Measurements from ENCODE around the gene PHPT1. TPM values are rescaled to one million over a fixed set of nuclear protein-coding genes. Genes with fewer than 3 reads are reported as not detected.

Gene PHPT1
- total RNA-seq, 5 donors from 2014 or later (not counting 1 experiment from before 2014, with no cell fraction given) = 23.3 to 56.8 (median 43.5) TPM

DNA sequence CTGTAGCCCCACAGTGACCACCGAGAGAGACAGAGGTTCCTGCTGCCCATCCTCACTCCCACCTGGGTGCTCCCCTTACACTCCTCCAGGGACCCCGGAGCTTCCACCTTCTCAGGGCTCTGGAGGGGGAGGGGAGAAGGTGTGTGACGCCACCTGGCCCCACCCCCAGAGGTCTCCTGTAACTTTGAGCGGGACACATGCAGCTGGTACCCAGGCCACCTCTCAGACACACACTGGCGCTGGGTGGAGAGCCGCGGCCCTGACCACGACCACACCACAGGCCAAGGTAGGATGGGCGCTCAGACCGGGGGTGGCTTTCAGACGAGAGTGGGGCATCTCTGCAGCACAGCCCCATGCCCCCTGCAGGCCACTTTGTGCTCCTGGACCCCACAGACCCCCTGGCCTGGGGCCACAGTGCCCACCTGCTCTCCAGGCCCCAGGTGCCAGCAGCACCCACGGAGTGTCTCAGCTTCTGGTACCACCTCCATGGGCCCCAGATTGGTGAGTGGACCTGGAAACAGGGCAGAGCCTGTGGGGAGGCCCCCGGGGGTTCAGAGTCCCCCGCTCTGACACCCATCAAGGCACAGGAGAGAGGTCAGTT is 7.4 kb downstream of the PHPT1 start:
- H3K36me3 ChIP-seq (ENCODE audit: control insufficient read depth in 2 of 2, extremely low read depth in 1 of 2, insufficient read depth in 1 of 2, low read length in 1 of 2) = peaks cover 8 to 11% of the 10 kb centered on the region in 2 donors
- DNase-seq = no peak
- WGBS (ENCODE audit: insufficient coverage) = 64% methylated on average over 12 of the region's 14 CpGs
- no peaks in the 10 kb centered on the region for H3K27me3 ChIP-seq (replicated peaks in 1 of 2; ENCODE audit: control insufficient read depth in 2 of 2, extremely low read depth in 1 of 2, insufficient read depth in 2 of 2, low read length in 1 of 2)
- H3K4me1 ChIP-seq (ENCODE audit: control insufficient read depth in 1 of 2, extremely low read depth in 1 of 2, insufficient read depth in 2 of 2, low read length in 2 of 2) = peaks cover 0 to 2% of the 10 kb centered on the region in 2 experiments
- no peaks in the 10 kb centered on the region for H3K9me3 Mint-ChIP-seq
- POLR2A ChIA-PET = no interaction called here
- no peak overlapping the region for H3K4me3 Mint-ChIP-seq
- no peaks in the 10 kb centered on the region for H3K4me1 Mint-ChIP-seq
- no peak overlapping the region for H3K27ac ChIP-seq (ENCODE audit: low read length)
- no peak overlapping the region for H3K4me3 ChIP-seq (ENCODE audit: control insufficient read depth in 1 of 2, extremely low read depth in 1 of 2, low read length in 1 of 2)
- no peaks in the 10 kb centered on the region for H3K27me3 Mint-ChIP-seq
- no peaks in the 10 kb centered on the region for H3K36me3 Mint-ChIP-seq
- CTCF ChIA-PET = no interaction called here
- H3K27ac Mint-ChIP-seq = no peak overlapping the region
- no peak for ATAC-seq (replicated peaks in 1 of 4)
- H3K9me3 ChIP-seq = no peaks in the 10 kb centered on the region

DNA sequence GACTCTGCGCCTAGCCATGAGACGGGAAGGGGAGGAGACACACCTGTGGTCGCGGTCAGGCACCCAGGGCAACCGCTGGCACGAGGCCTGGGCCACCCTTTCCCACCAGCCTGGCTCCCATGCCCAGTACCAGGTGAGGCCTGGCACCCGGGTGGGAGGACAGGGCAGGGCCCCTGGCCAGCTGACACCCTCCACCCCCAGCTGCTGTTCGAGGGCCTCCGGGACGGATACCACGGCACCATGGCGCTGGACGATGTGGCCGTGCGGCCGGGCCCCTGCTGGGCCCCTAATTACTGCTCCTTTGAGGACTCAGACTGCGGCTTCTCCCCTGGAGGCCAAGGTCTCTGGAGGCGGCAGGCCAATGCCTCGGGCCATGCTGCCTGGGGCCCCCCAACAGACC is 8.0 kb downstream of the PHPT1 start:
- Histone ChIP-seq H3K27ac (ENCODE audit: low read length) (no peak overlapping the region), H3K4me3 (ENCODE audit: control insufficient read depth in 1 of 2, extremely low read depth in 1 of 2, low read length in 1 of 2) (no peak overlapping the region), H3K4me1 (ENCODE audit: control insufficient read depth in 1 of 2, extremely low read depth in 1 of 2, insufficient read depth in 2 of 2, low read length in 2 of 2) (peaks cover 0 to 2% of the 10 kb centered on the region in 2 experiments), H3K36me3 (ENCODE audit: control insufficient read depth in 2 of 2, extremely low read depth in 1 of 2, insufficient read depth in 1 of 2, low read length in 1 of 2) (peaks cover 13% of the 10 kb centered on the region in 2 donors), H3K9me3 (no peaks in the 10 kb centered on the region), H3K27me3 (replicated peaks in 1 of 2; ENCODE audit: control insufficient read depth in 2 of 2, extremely low read depth in 1 of 2, insufficient read depth in 2 of 2, low read length in 1 of 2) (no peaks in the 10 kb centered on the region)
- DNase-seq = no peak
- ATAC-seq (replicated peaks in 1 of 4) = no peak
- Mint-ChIP-seq H3K36me3 (no peaks in the 10 kb centered on the region), H3K4me1 (no peaks in the 10 kb centered on the region), H3K4me3 (no peak overlapping the region), H3K9me3 (no peaks in the 10 kb centered on the region), H3K27me3 (no peaks in the 10 kb centered on the region), H3K27ac (no peak overlapping the region)
- ChIA-PET POLR2A (no interaction called here), CTCF (no interaction called here)
- WGBS (ENCODE audit: insufficient coverage) = 89% methylated on average over 14 of the region's 19 CpGs

DNA sequence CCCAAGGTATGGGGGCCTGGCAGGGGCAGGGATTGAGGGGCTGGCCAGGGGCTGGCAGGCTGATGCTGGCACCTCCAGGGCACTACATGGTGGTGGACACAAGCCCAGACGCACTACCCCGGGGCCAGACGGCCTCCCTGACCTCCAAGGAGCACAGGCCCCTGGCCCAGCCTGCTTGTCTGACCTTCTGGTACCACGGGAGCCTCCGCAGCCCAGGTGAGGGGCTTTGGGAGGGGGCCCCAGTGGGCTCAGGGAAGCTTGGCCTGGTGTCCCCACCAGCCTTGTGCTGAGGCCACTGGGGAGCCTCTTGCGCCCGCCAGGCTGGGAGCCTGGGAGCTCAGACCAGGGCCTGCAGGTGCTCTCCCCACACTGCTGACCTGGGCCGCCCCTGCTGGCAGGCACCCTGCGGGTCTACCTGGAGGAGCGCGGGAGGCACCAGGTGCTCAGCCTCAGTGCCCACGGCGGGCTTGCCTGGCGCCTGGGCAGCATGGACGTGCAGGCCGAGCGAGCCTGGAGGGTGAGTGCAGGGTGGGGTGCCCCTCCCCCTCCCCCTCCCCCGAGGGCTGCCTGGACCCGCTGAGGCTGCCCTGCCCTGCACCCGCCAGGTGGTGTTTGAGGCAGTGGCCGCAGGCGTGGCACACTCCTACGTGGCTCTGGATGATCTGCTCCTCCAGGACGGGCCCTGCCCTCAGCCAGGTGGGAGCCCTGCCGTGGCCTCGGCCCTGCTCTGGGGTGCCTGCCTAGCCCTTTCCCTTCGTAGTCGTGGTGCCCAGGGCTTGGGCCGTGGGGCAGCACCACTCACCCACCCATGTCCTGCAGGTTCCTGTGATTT is 8.6 kb downstream of the PHPT1 start:
- Histone ChIP-seq H3K4me3 (ENCODE audit: control insufficient read depth in 1 of 2, extremely low read depth in 1 of 2, low read length in 1 of 2) (no peak overlapping the region), H3K4me1 (ENCODE audit: control insufficient read depth in 1 of 2, extremely low read depth in 1 of 2, insufficient read depth in 2 of 2, low read length in 2 of 2) (peaks cover 0 to 2% of the 10 kb centered on the region in 2 experiments), H3K36me3 (ENCODE audit: control insufficient read depth in 2 of 2, extremely low read depth in 1 of 2, insufficient read depth in 1 of 2, low read length in 1 of 2) (peaks cover 16 to 19% of the 10 kb centered on the region in 2 donors), H3K27me3 (replicated peaks in 1 of 2; ENCODE audit: control insufficient read depth in 2 of 2, extremely low read depth in 1 of 2, insufficient read depth in 2 of 2, low read length in 1 of 2) (no peaks in the 10 kb centered on the region), H3K27ac (ENCODE audit: low read length) (no peak overlapping the region), H3K9me3 (no peaks in the 10 kb centered on the region)
- Mint-ChIP-seq H3K9me3 (no peaks in the 10 kb centered on the region), H3K4me1 (no peaks in the 10 kb centered on the region), H3K4me3 (no peak overlapping the region), H3K27ac (no peak overlapping the region), H3K36me3 (peaks cover 3% of the 10 kb centered on the region), H3K27me3 (no peaks in the 10 kb centered on the region)
- ChIA-PET POLR2A (no interaction called here), CTCF (no interaction called here)
- ATAC-seq (replicated peaks in 1 of 4) = peak in 1 of 4 experiments; percentile 17
- 96% methylated on average over 12 of the region's 29 CpGs for WGBS (ENCODE audit: insufficient coverage)
- DNase-seq = peak in 1 of 35 experiments; percentile 24

DNA sequence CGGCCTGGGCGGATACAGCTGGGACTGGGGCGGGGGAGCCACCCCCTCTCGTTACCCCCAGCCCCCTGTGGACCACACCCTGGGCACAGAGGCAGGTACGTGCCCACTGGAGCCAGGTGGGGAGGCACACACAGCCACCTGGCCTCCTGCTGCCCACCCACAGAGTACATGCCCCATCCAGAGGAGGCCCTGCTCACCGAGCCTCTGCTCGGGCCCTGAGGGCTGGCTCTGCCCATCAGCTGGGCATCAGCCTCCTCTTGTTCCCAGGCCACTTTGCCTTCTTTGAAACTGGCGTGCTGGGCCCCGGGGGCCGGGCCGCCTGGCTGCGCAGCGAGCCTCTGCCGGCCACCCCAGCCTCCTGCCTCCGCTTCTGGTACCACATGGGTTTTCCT is 9.2 kb downstream of the PHPT1 start:
- Histone ChIP-seq H3K4me1 (ENCODE audit: control insufficient read depth in 1 of 2, extremely low read depth in 1 of 2, insufficient read depth in 2 of 2, low read length in 2 of 2) (peaks cover 0 to 2% of the 10 kb centered on the region in 2 experiments), H3K36me3 (ENCODE audit: control insufficient read depth in 2 of 2, extremely low read depth in 1 of 2, insufficient read depth in 1 of 2, low read length in 1 of 2) (peaks cover 20 to 26% of the 10 kb centered on the region in 2 donors), H3K27me3 (replicated peaks in 1 of 2; ENCODE audit: control insufficient read depth in 2 of 2, extremely low read depth in 1 of 2, insufficient read depth in 2 of 2, low read length in 1 of 2) (no peaks in the 10 kb centered on the region), H3K27ac (ENCODE audit: low read length) (no peak overlapping the region), H3K4me3 (ENCODE audit: control insufficient read depth in 1 of 2, extremely low read depth in 1 of 2, low read length in 1 of 2) (no peak overlapping the region), H3K9me3 (no peaks in the 10 kb centered on the region)
- Mint-ChIP-seq H3K36me3 (peaks cover 3% of the 10 kb centered on the region), H3K27ac (no peak overlapping the region), H3K27me3 (no peaks in the 10 kb centered on the region), H3K4me3 (no peak overlapping the region), H3K4me1 (peaks cover 0 to 2% (median 0%) of the 10 kb centered on the region in 3 donors), H3K9me3 (no peaks in the 10 kb centered on the region)
- CTCF ChIA-PET = no interaction called here
- DNase-seq (peak in 1 of 35 experiments; percentile 23), ATAC-seq (replicated peaks in 1 of 4) (no peak)
- WGBS (ENCODE audit: insufficient coverage) = 92% methylated on average over 10 of the region's 15 CpGs
- POLR2A ChIA-PET = no interaction called here

DNA sequence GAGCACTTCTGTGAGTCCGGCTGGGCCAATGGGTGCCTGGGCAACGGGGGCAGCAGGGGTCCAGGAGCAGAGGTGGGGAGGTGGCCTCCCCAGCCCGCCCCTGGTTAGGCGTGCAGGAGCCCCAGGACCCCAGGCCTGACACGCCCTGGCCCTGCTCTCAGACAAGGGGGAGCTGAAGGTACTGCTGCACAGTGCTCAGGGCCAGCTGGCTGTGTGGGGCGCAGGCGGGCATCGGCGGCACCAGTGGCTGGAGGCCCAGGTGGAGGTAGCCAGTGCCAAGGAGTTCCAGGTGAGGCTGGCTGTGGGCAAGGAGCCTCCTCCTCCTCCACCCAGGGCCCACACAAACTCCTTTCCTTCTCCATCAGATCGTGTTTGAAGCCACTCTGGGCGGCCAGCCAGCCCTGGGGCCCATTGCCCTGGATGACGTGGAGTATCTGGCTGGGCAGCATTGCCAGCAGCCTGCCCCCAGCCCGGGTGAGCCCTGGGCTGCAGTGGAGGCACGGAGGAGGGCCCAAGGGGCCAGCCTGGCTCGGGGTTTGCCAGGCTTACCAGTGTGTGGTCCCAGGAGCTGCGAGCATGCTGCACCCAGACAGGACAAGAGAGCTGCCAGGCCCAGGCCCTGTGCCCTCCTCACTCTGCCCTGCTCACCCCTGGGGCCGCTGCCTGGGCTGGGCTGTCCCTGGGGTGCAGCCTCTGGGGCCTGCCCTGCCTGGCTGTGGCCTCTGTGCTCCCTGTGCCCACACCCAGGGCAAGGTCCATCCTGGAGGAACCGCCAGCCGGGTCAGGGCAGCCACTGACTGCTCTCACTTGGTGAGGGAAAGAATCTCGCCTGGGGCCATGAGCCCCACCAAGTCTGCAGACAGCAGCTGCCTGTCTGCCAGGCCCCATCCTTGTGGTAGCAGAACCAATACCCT is 9.9 kb downstream of the PHPT1 start:
- no peaks in the 10 kb centered on the region for H3K9me3 ChIP-seq
- Mint-ChIP-seq H3K27me3 (no peaks in the 10 kb centered on the region), H3K4me3 (no peak overlapping the region), H3K27ac (no peak overlapping the region), H3K36me3 (peaks cover 6% of the 10 kb centered on the region), H3K4me1 (peaks cover 4 to 7% (median 4%) of the 10 kb centered on the region in 3 donors), H3K9me3 (no peaks in the 10 kb centered on the region)
- ATAC-seq (replicated peaks in 1 of 4) (no peak), DNase-seq (no peak)
- no peak overlapping the region for H3K4me3 ChIP-seq (ENCODE audit: control insufficient read depth in 1 of 2, extremely low read depth in 1 of 2, low read length in 1 of 2)
- no peak overlapping the region for H3K27ac ChIP-seq (ENCODE audit: low read length)
- H3K27me3 ChIP-seq (replicated peaks in 1 of 2; ENCODE audit: control insufficient read depth in 2 of 2, extremely low read depth in 1 of 2, insufficient read depth in 2 of 2, low read length in 1 of 2) = no peaks in the 10 kb centered on the region
- peaks cover 20 to 30% of the 10 kb centered on the region in 2 donors for H3K36me3 ChIP-seq (ENCODE audit: control insufficient read depth in 2 of 2, extremely low read depth in 1 of 2, insufficient read depth in 1 of 2, low read length in 1 of 2)
- H3K4me1 ChIP-seq (ENCODE audit: control insufficient read depth in 1 of 2, extremely low read depth in 1 of 2, insufficient read depth in 2 of 2, low read length in 2 of 2) = peaks cover 0 to 7% of the 10 kb centered on the region in 2 experiments
- CTCF ChIA-PET = no interaction called here
- WGBS (ENCODE audit: insufficient coverage) = 90% methylated on average over 20 of the region's 20 CpGs
- POLR2A ChIA-PET = no interaction called here

DNA sequence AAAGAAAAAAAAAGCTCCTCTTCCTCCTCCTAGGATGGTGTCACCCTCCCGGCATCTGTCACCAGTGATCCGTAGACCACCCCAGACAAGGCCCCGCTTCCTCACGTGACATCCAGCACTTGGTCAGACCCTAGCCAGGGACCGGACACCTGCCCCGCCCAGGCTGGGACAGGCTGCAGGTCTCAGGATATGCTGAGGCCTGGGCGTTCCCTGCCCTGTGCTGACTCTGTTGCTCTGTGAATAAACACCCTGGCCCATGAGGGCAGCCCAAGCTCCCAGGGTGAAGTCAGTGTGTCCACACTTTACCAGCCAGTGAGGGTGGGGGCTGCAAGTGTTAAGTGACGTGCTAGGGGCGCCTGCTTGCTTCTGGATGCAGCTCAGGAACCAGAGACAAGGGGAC is 11.3 kb downstream of the PHPT1 start:
- Mint-ChIP-seq H3K4me3 (no peak overlapping the region), H3K4me1 (peaks cover 13 to 19% (median 15%) of the 10 kb centered on the region in 3 donors), H3K9me3 (no peaks in the 10 kb centered on the region), H3K27me3 (no peaks in the 10 kb centered on the region), H3K36me3 (peaks cover 6% of the 10 kb centered on the region), H3K27ac (no peak overlapping the region)
- POLR2A ChIA-PET = no interaction called here
- Histone ChIP-seq H3K4me3 (ENCODE audit: control insufficient read depth in 1 of 2, extremely low read depth in 1 of 2, low read length in 1 of 2) (no peak overlapping the region), H3K27me3 (replicated peaks in 1 of 2; ENCODE audit: control insufficient read depth in 2 of 2, extremely low read depth in 1 of 2, insufficient read depth in 2 of 2, low read length in 1 of 2) (no peaks in the 10 kb centered on the region), H3K9me3 (no peaks in the 10 kb centered on the region), H3K27ac (ENCODE audit: low read length) (no peak overlapping the region), H3K4me1 (ENCODE audit: control insufficient read depth in 1 of 2, extremely low read depth in 1 of 2, insufficient read depth in 2 of 2, low read length in 2 of 2) (peaks cover 4 to 20% of the 10 kb centered on the region in 2 experiments), H3K36me3 (ENCODE audit: control insufficient read depth in 2 of 2, extremely low read depth in 1 of 2, insufficient read depth in 1 of 2, low read length in 1 of 2) (peaks cover 20 to 30% of the 10 kb centered on the region in 2 donors)
- 93% methylated on average over 4 of the region's 9 CpGs for WGBS (ENCODE audit: insufficient coverage)
- DNase-seq (no peak), ATAC-seq (replicated peaks in 1 of 4) (no peak)
- CTCF ChIA-PET = no interaction called here
